Measurements from ENCODE around the gene KBTBD4. TPM values are rescaled to one million over a fixed set of nuclear protein-coding genes. Genes with fewer than 3 reads are reported as not detected.

The KBTBD4 gene
- polyA plus RNA-seq, 3 donors = 2.8 to 16.9 (median 13.8) TPM

GRCh38 chr11:47524291-47524874, 54.4 kb downstream of the KBTBD4 start:
- H3K79me2 ChIP-seq (ENCODE audit: insufficient read depth, low read length) = peaks cover 100% of the 10 kb centered on the region
- H3K9me3 ChIP-seq (replicated peaks in 1 of 2; ENCODE audit: control insufficient read depth in 1 of 2, insufficient read depth in 1 of 2, low read length in 2 of 2) = no peaks in the 10 kb centered on the region
- TF ChIP-seq CTCF (IDR thresholded peaks at IDR 0.05) = no peak
- Mint-ChIP-seq H3K36me3 (peaks cover 27 to 42% of the 10 kb centered on the region in 2 donors), H3K4me3 (peak overlapping the region in 1 of 2 donors; percentile 13), H3K9me3 (no peaks in the 10 kb centered on the region), H3K27me3 (ENCODE audit: low read depth in 3 of 3) (peaks cover 0 to 1% (median 0%) of the 10 kb centered on the region in 3 donors), H3K27ac (peak overlapping the region; percentile 76 to 95 (median 89)), H3K4me1 (peaks cover 41% of the 10 kb centered on the region)
- peak overlapping the region; percentile 17 for H3K9ac ChIP-seq (ENCODE audit: insufficient read depth, low read length, poor library complexity, severe bottlenecking)
- peaks cover 9 to 15% of the 10 kb centered on the region in 2 donors for H3K36me3 ChIP-seq (replicated peaks in 1 of 2; ENCODE audit: control insufficient read depth in 1 of 2, insufficient read depth in 2 of 2, low read length in 2 of 2)
- H3K4me1 ChIP-seq (ENCODE audit: control insufficient read depth in 1 of 2, insufficient read depth in 2 of 2, low read length in 2 of 2) = peaks cover 25 to 26% of the 10 kb centered on the region in 2 donors
- no peak for DNase-seq
- H3K27me3 ChIP-seq (ENCODE audit: control insufficient read depth in 2 of 2, insufficient read depth in 2 of 2, low read length in 2 of 2) = no peaks in the 10 kb centered on the region
- intact Hi-C loops (cut with micrococcal nuclease) = no loop called here
- 45% methylated on average over 5 of the region's 9 CpGs for WGBS (ENCODE audit: insufficient coverage)
- peak overlapping the region in 1 of 3 experiments; percentile 34 for H3K4me3 ChIP-seq (replicated peaks in 1 of 3; ENCODE audit: low read depth in 2 of 3, low read length in 3 of 3)
- H4K20me1 ChIP-seq (ENCODE audit: insufficient read depth, low read length) = peaks cover 100% of the 10 kb centered on the region
- no peak overlapping the region for H2AFZ ChIP-seq (ENCODE audit: insufficient read depth, low read depth, low read length, poor library complexity, severe bottlenecking)
- H3K4me2 ChIP-seq (replicated peaks; ENCODE audit: extremely low read depth, low read length, poor library complexity, severe bottlenecking) = peak overlapping the region; percentile 37
- peak overlapping the region; percentile 62 to 80 for H3K27ac ChIP-seq (ENCODE audit: low read depth in 1 of 2, low read length in 2 of 2)

DNA sequence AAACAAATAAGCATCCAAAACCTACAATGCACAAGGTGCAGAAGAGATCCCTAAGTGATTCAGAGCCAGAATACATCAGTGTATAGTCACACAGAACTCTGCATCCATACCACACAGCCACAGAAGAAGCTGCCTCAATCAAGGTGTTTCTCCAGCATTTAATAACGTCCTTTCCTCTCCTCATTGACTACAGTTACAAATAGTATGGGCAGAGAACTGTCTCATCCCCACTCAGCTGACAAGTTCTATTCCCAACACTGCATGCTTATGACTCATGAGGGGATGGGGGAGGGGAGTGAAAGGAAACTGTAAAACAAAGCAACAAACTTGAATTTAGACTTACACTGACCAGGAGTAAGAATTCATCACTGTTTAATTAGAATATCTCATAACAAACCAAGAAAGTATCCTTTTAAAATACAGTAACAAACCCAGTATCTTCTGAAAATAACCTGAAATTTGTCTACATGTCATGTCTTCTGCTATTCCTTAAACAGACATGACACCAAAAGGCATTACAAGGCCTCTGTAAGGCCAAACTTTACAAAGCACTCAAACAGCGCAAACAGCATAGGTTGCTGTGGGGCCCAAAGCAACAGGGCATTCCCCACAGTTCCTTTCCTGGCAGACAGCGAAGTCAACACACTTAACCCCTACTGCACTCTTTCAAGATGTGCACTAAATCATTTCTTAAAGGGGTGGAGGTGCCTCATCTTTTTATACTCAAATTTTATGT, 55.1 kb downstream of the KBTBD4 start:
- Histone ChIP-seq H3K4me2 (replicated peaks; ENCODE audit: extremely low read depth, low read length, poor library complexity, severe bottlenecking) (peak overlapping the region; percentile 37), H3K4me3 (replicated peaks in 1 of 3; ENCODE audit: low read depth in 2 of 3, low read length in 3 of 3) (peak overlapping the region in 1 of 3 experiments; percentile 34), H4K20me1 (ENCODE audit: insufficient read depth, low read length) (peaks cover 99% of the 10 kb centered on the region), H3K27ac (ENCODE audit: low read depth in 1 of 2, low read length in 2 of 2) (peak overlapping the region; percentile 62 to 80), H3K27me3 (ENCODE audit: control insufficient read depth in 2 of 2, insufficient read depth in 2 of 2, low read length in 2 of 2) (no peaks in the 10 kb centered on the region), H3K4me1 (ENCODE audit: control insufficient read depth in 1 of 2, insufficient read depth in 2 of 2, low read length in 2 of 2) (peaks cover 29 to 31% of the 10 kb centered on the region in 2 donors), H3K9ac (ENCODE audit: insufficient read depth, low read length, poor library complexity, severe bottlenecking) (peak overlapping the region; percentile 17), H3K36me3 (replicated peaks in 1 of 2; ENCODE audit: control insufficient read depth in 1 of 2, insufficient read depth in 2 of 2, low read length in 2 of 2) (peaks cover 8 to 9% of the 10 kb centered on the region in 2 donors), H3K9me3 (replicated peaks in 1 of 2; ENCODE audit: control insufficient read depth in 1 of 2, insufficient read depth in 1 of 2, low read length in 2 of 2) (no peaks in the 10 kb centered on the region), H3K79me2 (ENCODE audit: insufficient read depth, low read length) (peaks cover 100% of the 10 kb centered on the region), H2AFZ (ENCODE audit: insufficient read depth, low read depth, low read length, poor library complexity, severe bottlenecking) (no peak overlapping the region)
- TF ChIP-seq CTCF (IDR thresholded peaks at IDR 0.05) = no peak
- Mint-ChIP-seq H3K27me3 (ENCODE audit: low read depth in 3 of 3) (peaks cover 0 to 3% (median 0%) of the 10 kb centered on the region in 3 donors), H3K9me3 (no peaks in the 10 kb centered on the region), H3K36me3 (peaks cover 27 to 37% of the 10 kb centered on the region in 2 donors), H3K27ac (peak overlapping the region; percentile 76 to 95 (median 89)), H3K4me1 (peaks cover 47% of the 10 kb centered on the region), H3K4me3 (peak overlapping the region; percentile 2 to 61)
- intact Hi-C loops (cut with micrococcal nuclease) = no loop called here
- 5% methylated on average over 2 of the region's 3 CpGs for WGBS (ENCODE audit: insufficient coverage)
- peak; percentile 53 to 75 (median 67) for DNase-seq

Small RNAs within 50 kb of the gene (small RNA-seq; reads per million reads assigned to genes)
- not detected for gene RN7SL652P (ENCODE audit: insufficient read length, low read depth)
- gene RNU5E-10P (ENCODE audit: insufficient read length, low read depth) = not detected

Other genes starting within 250 kb of the KBTBD4 start
- gene MYBPC3, start 226.3 kb downstream of the KBTBD4 start, polyA plus RNA-seq = 1 to 10 TPM in 1 of 3 donors, under 1 TPM in 1, not detected in 1; 0.03 to 7.8 TPM
- gene SPI1, start 200.4 kb downstream of the KBTBD4 start, polyA plus RNA-seq = 100 to 1,000 TPM; 156 to 914 (median 223) TPM
- 10 to 100 TPM in 1 of 3 donors, 1 to 10 TPM in 2; 4.8 to 27.4 (median 5.9) TPM for gene SLC39A13, start 170.4 kb downstream of the KBTBD4 start, polyA plus RNA-seq
- 10 to 100 TPM; 44.1 to 97.4 (median 89.5) TPM for gene PSMC3, start 152.5 kb downstream of the KBTBD4 start, polyA plus RNA-seq
- 1 to 10 TPM in 1 of 3 donors, not detected in 2; 1.2 TPM for gene RAPSN, start 129.8 kb downstream of the KBTBD4 start, polyA plus RNA-seq
- 100 to 1,000 TPM in 1 of 3 donors, 10 to 100 TPM in 2; 27.2 to 117 (median 39.9) TPM for gene CELF1, start 25.8 kb downstream of the KBTBD4 start, polyA plus RNA-seq
- 10 to 100 TPM; 39.2 to 87.8 (median 83.3) TPM for gene PTPMT1, start 13.4 kb downstream of the KBTBD4 start, polyA plus RNA-seq
- gene NDUFS3, start 104 bp upstream of the KBTBD4 start, polyA plus RNA-seq = 100 to 1,000 TPM in 2 of 3 donors, 10 to 100 TPM in 1; 79.7 to 107 (median 104) TPM
- gene FAM180B, start 7.7 kb upstream of the KBTBD4 start, polyA plus RNA-seq = under 1 TPM in 1 of 3 donors, not detected in 2; 0.13 TPM
- under 1 TPM in 1 of 3 donors, not detected in 2; 0.84 TPM for gene C1QTNF4, start 15.4 kb upstream of the KBTBD4 start, polyA plus RNA-seq
- gene MTCH2, start 63.6 kb upstream of the KBTBD4 start, polyA plus RNA-seq = 100 to 1,000 TPM in 1 of 3 donors, 10 to 100 TPM in 2; 31.7 to 116 (median 98.0) TPM
- under 1 TPM in 1 of 3 donors, not detected in 2; 0.93 TPM for gene AGBL2, start 136.4 kb upstream of the KBTBD4 start, polyA plus RNA-seq
- gene FNBP4, start 188.4 kb upstream of the KBTBD4 start, polyA plus RNA-seq = 100 to 1,000 TPM in 1 of 3 donors, 10 to 100 TPM in 2; 13.3 to 136 (median 17.0) TPM